HG03066 (cell line): ENCODE data around the gene NEDD1.

ENCODE experiments used
- ATAC-seq: cut with Tn5 transposase; IDR thresholded peaks from one replicate; pipeline ENCODE4 v1.9.1; 2021; ENCODE audit warnings: low read depth; ENCODE audit not compliant: unreplicated experiment

Gene NEDD1

GRCh38 chr12:97003276-97003675 is 96.2 kb downstream of the NEDD1 start:
- no peak for ATAC-seq
